ENCODE results near the gene MED27. TPM values are rescaled to one million over a fixed set of nuclear protein-coding genes. Genes with fewer than 3 reads are reported as not detected.

Gene MED27
- total and polyA plus RNA-seq, 9 of the 15 experiments (the other 6 are each of a cell fraction or from before 2014, with no cell fraction given) = 24.4 to 91.0 (median 36.1) TPM

GRCh38 chr9:131833083-131833482 is 246.6 kb downstream of the MED27 start (continued):
- no peak for TF ChIP-seq L3MBTL2 (IDR thresholded peaks at IDR 0.05)
- TF ChIP-seq, protein P1, sequence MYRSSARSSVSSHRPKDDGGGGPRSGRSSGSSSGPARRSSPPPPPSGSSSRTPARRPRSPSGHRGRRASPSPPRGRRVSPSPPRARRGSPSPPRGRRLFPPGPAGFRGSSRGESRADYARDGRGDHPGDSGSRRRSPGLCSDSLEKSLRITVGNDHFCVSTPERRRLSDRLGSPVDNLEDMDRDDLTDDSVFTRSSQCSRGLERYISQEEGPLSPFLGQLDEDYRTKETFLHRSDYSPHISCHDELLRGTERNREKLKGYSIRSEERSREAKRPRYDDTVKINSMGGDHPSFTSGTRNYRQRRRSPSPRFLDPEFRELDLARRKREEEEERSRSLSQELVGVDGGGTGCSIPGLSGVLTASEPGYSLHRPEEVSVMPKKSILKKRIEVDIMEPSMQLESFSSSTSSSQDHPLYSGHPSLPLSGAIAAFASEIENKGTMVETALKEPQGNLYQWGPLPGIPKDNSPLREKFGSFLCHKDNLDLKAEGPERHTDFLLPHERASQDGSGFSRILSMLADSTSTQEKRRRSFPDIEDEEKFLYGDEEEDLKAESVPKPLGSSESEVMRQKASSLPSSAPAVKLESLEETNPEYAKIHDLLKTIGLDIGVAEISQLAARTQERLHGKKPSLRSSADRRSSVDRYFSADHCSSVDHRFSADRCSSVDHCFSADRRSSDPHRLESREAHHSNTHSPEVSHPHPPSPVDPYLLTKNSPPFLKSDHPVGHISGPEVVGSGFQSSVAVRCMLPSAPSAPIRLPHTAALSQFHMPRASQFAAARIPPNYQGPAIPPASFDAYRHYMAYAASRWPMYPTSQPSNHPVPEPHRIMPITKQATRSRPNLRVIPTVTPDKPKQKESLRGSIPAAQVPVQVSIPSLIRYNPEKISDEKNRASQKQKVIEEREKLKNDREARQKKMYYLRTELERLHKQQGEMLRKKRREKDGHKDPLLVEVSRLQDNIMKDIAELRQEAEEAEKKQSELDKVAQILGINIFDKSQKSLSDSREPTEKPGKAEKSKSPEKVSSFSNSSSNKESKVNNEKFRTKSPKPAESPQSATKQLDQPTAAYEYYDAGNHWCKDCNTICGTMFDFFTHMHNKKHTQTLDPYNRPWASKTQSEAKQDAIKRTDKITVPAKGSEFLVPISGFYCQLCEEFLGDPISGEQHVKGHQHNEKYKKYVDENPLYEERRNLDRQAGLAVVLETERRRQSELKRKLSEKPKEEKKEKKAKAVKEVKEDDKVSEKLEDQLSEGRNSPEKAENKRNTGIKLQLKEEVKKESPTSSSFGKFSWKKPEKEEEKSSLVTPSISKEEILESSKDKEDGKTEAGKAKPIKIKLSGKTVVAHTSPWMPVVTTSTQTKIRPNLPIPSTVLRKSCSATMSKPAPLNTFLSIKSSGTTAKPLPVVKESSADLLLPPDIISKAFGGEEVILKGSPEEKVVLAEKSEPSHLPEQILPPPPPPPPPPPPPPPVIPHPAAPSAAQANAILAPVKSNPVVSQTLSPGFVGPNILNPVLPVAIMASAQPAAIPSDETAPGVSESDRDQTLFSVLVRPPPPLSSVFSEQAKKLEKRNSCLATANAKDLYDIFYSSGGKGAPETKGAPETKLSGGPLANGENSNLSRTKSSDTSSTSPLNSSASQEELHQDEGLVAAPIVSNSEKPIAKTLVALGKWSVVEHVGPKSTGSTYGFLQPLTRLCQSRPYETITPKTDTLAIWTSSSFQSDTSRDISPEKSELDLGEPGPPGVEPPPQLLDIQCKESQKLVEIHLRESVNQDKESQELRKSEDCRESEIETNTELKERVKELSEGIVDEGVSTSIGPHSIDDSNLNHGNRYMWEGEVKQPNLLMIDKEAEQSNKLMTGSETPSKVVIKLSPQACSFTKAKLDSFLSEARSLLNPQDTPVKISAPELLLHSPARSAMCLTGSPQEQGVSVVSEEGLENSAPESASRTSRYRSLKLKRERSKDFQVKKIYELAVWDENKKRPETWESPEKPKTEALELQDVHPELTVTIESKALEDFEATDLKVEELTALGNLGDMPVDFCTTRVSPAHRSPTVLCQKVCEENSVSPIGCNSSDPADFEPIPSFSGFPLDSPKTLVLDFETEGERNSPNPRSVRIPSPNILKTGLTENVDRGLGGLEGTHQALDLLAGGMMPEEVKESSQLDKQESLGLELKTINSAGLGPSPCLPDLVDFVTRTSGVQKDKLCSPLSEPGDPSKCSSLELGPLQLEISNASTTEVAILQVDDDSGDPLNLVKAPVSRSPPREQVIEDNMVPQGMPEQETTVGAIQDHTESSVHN (IDR thresholded peaks at IDR 0.05; ENCODE audit: borderline replicate concordance in 1 of 2, low read depth in 1 of 2) = no peak

All from K562 (cell line).